Transverse colon (tissue), 4 donors: ENCODE results near the gene VRK2. TPM values are rescaled to one million over a fixed set of nuclear protein-coding genes. Genes with fewer than 3 reads are reported as not detected.

ENCODE experiments used
- DNase-seq: peaks from one replicate; pipeline ENCODE4 v3.0.0-alpha.2; 2019
- H3K27ac ChIP-seq, 4 donors: fragments of 200-600 bp; sonication (generic); 2 replicates each; pipeline ENCODE4 v1.5.1; 2016 to 2018; ENCODE audit warnings: inconsistent platforms in 4 of 4
- H3K27me3 ChIP-seq: fragments of 200-600 bp; sonication (generic); 2 replicates; pipeline ENCODE4 v1.5.1; 2017; ENCODE audit warnings: inconsistent platforms
- H3K36me3 ChIP-seq, 4 donors: fragments of 200-600 bp; sonication (generic); 2 replicates each; pipeline ENCODE4 v1.5.1; 2017 to 2019; ENCODE audit warnings: inconsistent platforms in 4 of 4
- H3K4me1 ChIP-seq, 4 donors: fragments of 200-600 bp; sonication (generic); 2 replicates each; pipeline ENCODE4 v1.5.1; 2017 to 2020; ENCODE audit warnings: inconsistent platforms in 4 of 4
- H3K4me3 ChIP-seq, 4 donors: fragments of 200-600 bp; sonication (generic); 1 replicate in 1 of 4; 2 replicates in 3 of 4; pipeline versions ENCODE4 v1.5.1 to v1.6.1; 2017 to 2019; ENCODE audit warnings: inconsistent platforms in 4 of 4
- H3K9me3 ChIP-seq, 2 donors: fragments of 200-600 bp; sonication (generic); 2 replicates each; pipeline ENCODE4 v1.5.1; 2017 to 2019; ENCODE audit warnings: inconsistent platforms in 2 of 2
- EP300 ChIP-seq: sonication (generic); formaldehyde crosslinking; IDR thresholded peaks from one replicate; pipeline ENCODE4 v1.6.1; 2017; ENCODE audit warnings: antibody characterized with exemption, low read depth
- POLR2A ChIP-seq: fragments of 450-650 bp; IDR thresholded peaks from one replicate; pipeline ENCODE4 v1.6.1; 2016; ENCODE audit warnings: antibody characterized with exemption, mild to moderate bottlenecking, moderate library complexity
- POLR2AphosphoS5 ChIP-seq, 3 donors: sonication (generic); formaldehyde crosslinking; IDR thresholded peaks; one replicate each; pipeline ENCODE4 v1.6.1; 2016; ENCODE audit warnings: antibody characterized with exemption in 3 of 3
- WGBS, 2 donors: methylation state at CpG; one replicate each; pipeline ENCODE4 v1.1.5; 2018; ENCODE audit warnings: low coverage in 1 of 2; 5-methylcytosine and 5-hydroxymethylcytosine counted together
- in situ Hi-C, 4 donors: fragments of 200-750 bp; cut with MboI; loops; one replicate each; pipeline versions ENCODE4 v1.15.0 to v1.15.1; 2017; ENCODE audit warnings: low sequenced_read_pairs in 3 of 4, low pct_ligation_motif_present in 1 of 4, low pct_unique_long_range_greater_than_20kb in 1 of 4
- intact Hi-C: fragments of 100-400 bp; cut with DNase I; formaldehyde crosslinking; loops from one replicate; pipeline ENCODE4 v1.15.1; 2023; ENCODE audit warnings: low total_unique reads
- total RNA-seq, 4 donors: library from RNA; depleted of rRNA; stranded (reverse); fragments of >200 nt; gene quantifications; one replicate each; pipeline ENCODE4 v1.1.0, GENCODE V29; 2016
- TF ChIP-seq, protein P1 (sequence below), 5 experiments: fragments of 200-600 bp in 3 of 5; fragments of 450-650 bp in 2 of 5; sonication (generic) in 3 of 5; IDR thresholded peaks; 1 replicate in 2 of 5; 2 replicates in 3 of 5; pipeline ENCODE4 v1.5.1; 2016 to 2017; ENCODE audit warnings: antibody characterized with exemption in 5 of 5, inconsistent platforms in 3 of 5, mild to moderate bottlenecking in 2 of 5, moderate library complexity in 1 of 5

VRK2 gene
- total RNA-seq, 4 donors from 2014 or later: 7.1 to 24.3 (median 15.1) TPM

DNA sequence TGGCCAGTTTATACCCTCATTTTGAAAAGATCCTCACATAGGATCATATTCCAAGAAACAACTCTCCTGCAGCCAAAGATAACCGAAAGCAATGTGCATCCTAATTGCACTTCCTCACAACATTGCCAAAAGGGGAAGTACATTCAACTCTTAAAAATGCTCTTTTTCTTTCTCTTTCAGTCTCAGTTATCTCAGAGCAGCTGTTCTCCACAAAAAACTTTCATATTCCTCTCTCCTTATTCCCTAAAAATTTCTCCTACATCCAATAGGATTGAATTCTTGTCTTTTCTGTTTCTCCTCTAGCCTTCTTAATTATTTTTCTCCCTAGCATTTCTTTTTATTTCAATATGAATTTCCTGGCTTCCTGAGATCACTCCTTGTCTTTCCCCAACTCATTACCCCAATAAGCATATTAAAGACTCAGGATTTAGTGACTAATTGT lies 7.4 kb upstream of the VRK2 start:
- no peaks in the 10 kb centered on the region for H3K36me3 ChIP-seq
- H3K4me3 ChIP-seq: no peak overlapping the region
- no peaks in the 10 kb centered on the region for H3K9me3 ChIP-seq
- no peaks in the 10 kb centered on the region for H3K27me3 ChIP-seq
- H3K27ac ChIP-seq: peak overlapping the region in 1 of 4 donors; percentile 16
- in situ Hi-C loops (no loop called here), intact Hi-C loops (no loop called here)
- H3K4me1 ChIP-seq: peaks cover 0 to 5% (median 2%) of the 10 kb centered on the region in 4 donors
- WGBS, 2 donors: 30 to 31% methylated on average over 1 of the region's 1 CpG
- no peak for DNase-seq
- TF ChIP-seq POLR2A (no peak), EP300 (no peak), POLR2AphosphoS5 (IDR thresholded peaks at IDR 0.05) (no peak)
- TF ChIP-seq, protein P1, sequence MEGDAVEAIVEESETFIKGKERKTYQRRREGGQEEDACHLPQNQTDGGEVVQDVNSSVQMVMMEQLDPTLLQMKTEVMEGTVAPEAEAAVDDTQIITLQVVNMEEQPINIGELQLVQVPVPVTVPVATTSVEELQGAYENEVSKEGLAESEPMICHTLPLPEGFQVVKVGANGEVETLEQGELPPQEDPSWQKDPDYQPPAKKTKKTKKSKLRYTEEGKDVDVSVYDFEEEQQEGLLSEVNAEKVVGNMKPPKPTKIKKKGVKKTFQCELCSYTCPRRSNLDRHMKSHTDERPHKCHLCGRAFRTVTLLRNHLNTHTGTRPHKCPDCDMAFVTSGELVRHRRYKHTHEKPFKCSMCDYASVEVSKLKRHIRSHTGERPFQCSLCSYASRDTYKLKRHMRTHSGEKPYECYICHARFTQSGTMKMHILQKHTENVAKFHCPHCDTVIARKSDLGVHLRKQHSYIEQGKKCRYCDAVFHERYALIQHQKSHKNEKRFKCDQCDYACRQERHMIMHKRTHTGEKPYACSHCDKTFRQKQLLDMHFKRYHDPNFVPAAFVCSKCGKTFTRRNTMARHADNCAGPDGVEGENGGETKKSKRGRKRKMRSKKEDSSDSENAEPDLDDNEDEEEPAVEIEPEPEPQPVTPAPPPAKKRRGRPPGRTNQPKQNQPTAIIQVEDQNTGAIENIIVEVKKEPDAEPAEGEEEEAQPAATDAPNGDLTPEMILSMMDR (IDR thresholded peaks at IDR 0.05): no peak

DNA sequence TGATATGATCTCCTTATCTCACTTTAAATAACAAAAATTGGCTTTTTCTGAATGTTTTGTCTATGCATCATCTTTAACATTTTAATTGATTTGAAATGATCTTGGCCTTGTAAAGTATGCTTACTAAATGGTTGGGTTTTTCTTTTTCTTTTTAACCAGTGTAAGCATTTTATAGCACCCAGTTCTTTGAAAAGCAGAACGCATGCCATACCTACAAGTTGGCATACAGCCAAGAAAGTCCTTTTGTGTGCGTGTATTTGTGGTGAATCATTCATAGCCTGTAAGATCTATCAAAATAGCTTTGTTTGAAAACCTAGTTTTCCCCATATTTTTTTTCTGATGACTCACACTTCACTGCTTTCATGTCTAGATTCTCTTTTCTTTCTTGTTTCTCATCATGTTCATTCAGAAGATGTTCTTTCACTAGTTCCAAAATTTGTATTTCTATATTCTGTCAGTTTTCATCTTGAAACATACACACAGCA lies 4.1 kb upstream of the VRK2 start:
- Histone ChIP-seq H3K9me3 (no peaks in the 10 kb centered on the region), H3K27ac (no peak overlapping the region), H3K4me1 (peaks cover 0 to 18% (median 11%) of the 10 kb centered on the region in 4 donors), H3K4me3 (no peak overlapping the region), H3K36me3 (no peaks in the 10 kb centered on the region), H3K27me3 (no peaks in the 10 kb centered on the region)
- intact Hi-C loops: no loop called here
- TF ChIP-seq POLR2A (no peak), POLR2AphosphoS5 (IDR thresholded peaks at IDR 0.05) (no peak), EP300 (no peak)
- TF ChIP-seq, protein P1 (IDR thresholded peaks at IDR 0.05): no peak
- in situ Hi-C loops: no loop called here
- no peak for DNase-seq
- WGBS, 2 donors: 14 to 18% methylated on average over 2 of the region's 2 CpGs

DNA sequence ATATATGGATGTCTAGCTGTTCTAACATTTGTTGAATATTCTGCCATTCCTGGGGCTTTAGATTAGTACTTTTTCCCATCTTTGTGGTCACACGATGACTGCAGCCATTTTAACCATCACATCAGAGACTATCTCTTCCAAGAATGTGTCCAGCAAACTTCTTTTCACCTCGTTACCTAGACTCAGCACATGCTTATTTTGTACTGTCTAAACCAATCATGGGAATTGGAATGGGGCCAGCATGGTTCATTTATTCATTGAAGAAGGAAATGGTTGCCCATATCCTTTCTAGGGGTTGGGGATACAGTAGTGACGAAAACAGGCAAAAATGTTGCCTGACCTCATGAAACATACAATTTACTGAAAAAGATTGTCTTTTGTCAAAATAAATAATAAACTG lies 2.5 kb upstream of the VRK2 start:
- peaks cover 0 to 33% (median 19%) of the 10 kb centered on the region in 4 donors for H3K4me1 ChIP-seq
- H3K27ac ChIP-seq: no peak overlapping the region
- in situ Hi-C loops: no loop called here
- H3K9me3 ChIP-seq: no peaks in the 10 kb centered on the region
- TF ChIP-seq POLR2A (no peak), EP300 (no peak), POLR2AphosphoS5 (IDR thresholded peaks at IDR 0.05) (no peak)
- TF ChIP-seq, protein P1 (IDR thresholded peaks at IDR 0.05): no peak
- no peaks in the 10 kb centered on the region for H3K36me3 ChIP-seq
- intact Hi-C loops: no loop called here
- no peak overlapping the region for H3K4me3 ChIP-seq
- DNase-seq: no peak
- WGBS, 2 donors: 93 to 100% methylated on average over 2 to 3 of the region's 3 CpGs
- H3K27me3 ChIP-seq: no peaks in the 10 kb centered on the region

DNA sequence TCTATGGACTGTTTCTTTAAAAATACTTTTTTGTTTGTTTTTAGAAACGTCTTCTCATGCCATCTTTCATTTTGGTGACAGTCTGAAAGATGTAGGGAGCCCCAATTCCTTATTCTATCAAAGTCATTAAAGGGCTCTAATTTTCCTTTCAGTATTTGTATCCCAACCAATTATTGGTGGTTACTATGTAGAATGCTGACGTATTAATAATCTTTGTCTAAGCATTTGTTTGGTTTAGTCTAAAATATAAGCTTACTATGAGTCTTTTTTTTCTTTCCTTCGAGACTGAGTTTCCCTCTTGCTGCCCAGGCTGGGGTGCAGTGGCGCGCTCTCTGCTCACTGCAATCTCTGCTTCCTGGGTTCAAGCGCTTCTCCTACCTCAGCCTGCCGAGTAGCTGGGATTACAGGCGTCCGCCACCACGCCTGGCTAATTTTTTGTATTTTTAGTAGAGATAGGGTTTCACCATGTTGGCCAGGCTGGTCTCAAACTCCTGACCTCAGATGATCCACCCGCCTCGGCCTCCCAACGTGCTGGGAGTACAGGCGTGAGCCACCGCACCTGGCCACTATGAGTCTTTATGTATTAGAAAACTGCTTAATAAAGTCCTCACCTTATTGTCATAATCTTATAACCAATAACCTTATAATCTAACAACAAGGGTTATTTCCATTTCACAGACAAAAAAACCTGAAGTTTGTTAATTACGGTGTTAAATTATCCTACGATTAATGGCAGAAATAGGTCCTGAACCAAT lies 849 bp upstream of the VRK2 start:
- no peaks in the 10 kb centered on the region for H3K9me3 ChIP-seq
- TF ChIP-seq POLR2AphosphoS5 (IDR thresholded peaks at IDR 0.05) (no peak), EP300 (no peak), POLR2A (no peak)
- TF ChIP-seq, protein P1 (IDR thresholded peaks at IDR 0.05): no peak
- intact Hi-C loops (no loop called here), in situ Hi-C loops (no loop called here)
- no peak for DNase-seq
- no peaks in the 10 kb centered on the region for H3K36me3 ChIP-seq
- peaks cover 0 to 33% (median 19%) of the 10 kb centered on the region in 4 donors for H3K4me1 ChIP-seq
- no peaks in the 10 kb centered on the region for H3K27me3 ChIP-seq
- peak overlapping the region; percentile 47 to 73 (median 64) for H3K4me3 ChIP-seq
- WGBS, 2 donors: 59 to 68% methylated on average over 12 to 17 of the region's 17 CpGs
- H3K27ac ChIP-seq: peak overlapping the region; percentile 91 to 97 (median 95)
